IMR-90 (cell line): ENCODE results near the gene RUNX1. TPM values are rescaled to one million over a fixed set of nuclear protein-coding genes. Genes with fewer than 3 reads are reported as not detected.

Experiments
- ATAC-seq: fragments of 200-7000 bp; cut with Tn5 transposase; 2 replicates; pipeline ENCODE4 v1.9.1; 2020; ENCODE audit warnings: low read depth, mild to moderate bottlenecking, moderate library complexity
- BruUV-seq: library from RNA; stranded (reverse); fragments of 400-500 nt; replicated peaks from 2 replicates; lab custom pipeline; 2021; lab: Mats Ljungman, UMichigan
- CTCF ChIA-PET: fragments of 300-600 bp; formaldehyde crosslinking; extraction: SDS; loops from one replicate; lab custom pipeline; 2021; ENCODE audit warnings: antibody characterized with exemption; lab: Yijun Ruan, JAX
- POLR2A ChIA-PET: fragments of 300-600 bp; sonication (Branson Sonifier 250); formaldehyde crosslinking; loops from one replicate; lab custom pipeline; 2022; ENCODE audit warnings: antibody characterized with exemption; ENCODE audit not compliant: unreplicated experiment; lab: Charles Lee
- DNase-seq: peaks from one replicate; pipeline ENCODE4 v3.0.0; 2013
- H2AFZ ChIP-seq: replicated peaks from 2 replicates; pipeline ENCODE3; 2013; ENCODE audit warnings: low read length, mild to moderate bottlenecking; ENCODE audit not compliant: poor library complexity
- H2AK5ac ChIP-seq: 2 replicates; pipeline ENCODE4 v1.6.1; 2013; ENCODE audit warnings: low read depth, low read length, inconsistent platforms
- H2AK9ac ChIP-seq: replicated peaks from 2 replicates; pipeline ENCODE3; 2013; ENCODE audit warnings: mild to moderate bottlenecking, low read depth, low read length, moderate library complexity; ENCODE audit not compliant: poor library complexity
- H2BK120ac ChIP-seq: 2 replicates; pipeline ENCODE4 v1.6.1; 2013; ENCODE audit warnings: low read depth, low read length, inconsistent platforms
- H2BK15ac ChIP-seq: 3 replicates; pipeline ENCODE4 v1.6.1; 2013; ENCODE audit warnings: low read depth, low read length, inconsistent platforms
- H2BK20ac ChIP-seq: 2 replicates; pipeline ENCODE4 v1.6.1; 2013; ENCODE audit warnings: low read depth, mild to moderate bottlenecking, inconsistent platforms, low read length, moderate library complexity
- H2BK5ac ChIP-seq: 2 replicates; pipeline ENCODE4 v1.6.1; 2013; ENCODE audit warnings: mild to moderate bottlenecking, low read depth, low read length, inconsistent platforms; ENCODE audit not compliant: poor library complexity, severe bottlenecking
- H3K14ac ChIP-seq: replicated peaks from 2 replicates; pipeline ENCODE4 v1.6.1; 2013; ENCODE audit warnings: low read depth, low read length, inconsistent platforms
- H3K18ac ChIP-seq: 2 replicates; pipeline ENCODE4 v1.6.1; 2013; ENCODE audit warnings: low read depth, low read length, control low read depth
- H3K23ac ChIP-seq: 2 replicates; pipeline ENCODE4 v1.6.1; 2013; ENCODE audit warnings: low read depth, low read length, inconsistent platforms
- H3K27ac ChIP-seq: 2 replicates; pipeline ENCODE4 v1.5.1; 2013; ENCODE audit warnings: mild to moderate bottlenecking, control low read depth, low read length; ENCODE audit not compliant: insufficient read depth
- H3K27me3 ChIP-seq: 2 replicates; pipeline ENCODE4 v1.6.1; 2013; ENCODE audit warnings: low read length; ENCODE audit not compliant: control insufficient read depth, insufficient read depth
- H3K36me3 ChIP-seq: 2 replicates; pipeline ENCODE4 v1.6.1; 2013; ENCODE audit warnings: low read length, mixed read lengths; ENCODE audit not compliant: control insufficient read depth, insufficient read depth
- H3K4ac ChIP-seq: 2 replicates; pipeline ENCODE4 v1.6.1; 2013; ENCODE audit warnings: low read depth, low read length, inconsistent platforms
- H3K4me1 ChIP-seq: 2 replicates; pipeline ENCODE4 v1.6.1; 2013; ENCODE audit warnings: low read length, mixed read lengths; ENCODE audit not compliant: control insufficient read depth, insufficient read depth
- H3K4me2 ChIP-seq: 2 replicates; pipeline ENCODE4 v1.6.1; 2013; ENCODE audit warnings: low read depth, mild to moderate bottlenecking, control low read depth, low read length, moderate library complexity
- H3K4me3 ChIP-seq: 2 replicates; pipeline ENCODE4 v1.5.1; 2013; ENCODE audit warnings: low read depth, mild to moderate bottlenecking, control low read depth, low read length, moderate library complexity; ENCODE audit not compliant: insufficient read depth
- H3K56ac ChIP-seq: 2 replicates; pipeline ENCODE4 v1.6.1; 2013; ENCODE audit warnings: low read length, inconsistent platforms; ENCODE audit not compliant: insufficient read depth; ENCODE audit errors: extremely low read depth
- H3K79me1 ChIP-seq, 2 experiments: 2 replicates each; pipeline ENCODE4 v1.6.1; 2013; ENCODE audit warnings: low read length in 2 of 2, inconsistent platforms in 1 of 2, low read depth in 1 of 2
- H3K9ac ChIP-seq: 2 replicates; pipeline ENCODE4 v1.6.1; 2013; ENCODE audit warnings: low read depth, low read length, control low read depth
- H3K9me1 ChIP-seq: 2 replicates; pipeline ENCODE4 v1.6.1; 2013; ENCODE audit warnings: low read length, inconsistent platforms; ENCODE audit not compliant: insufficient read depth
- H3K9me3 ChIP-seq: 2 replicates; pipeline ENCODE4 v1.6.1; 2013; ENCODE audit warnings: low read length; ENCODE audit not compliant: control insufficient read depth, insufficient read depth
- H4K20me1 ChIP-seq: 2 replicates; pipeline ENCODE4 v1.6.1; 2013; ENCODE audit warnings: low read length, inconsistent platforms; ENCODE audit not compliant: insufficient read depth
- H4K5ac ChIP-seq: 2 replicates; pipeline ENCODE4 v1.6.1; 2013; ENCODE audit warnings: mild to moderate bottlenecking, low read depth, low read length, control low read depth
- H4K8ac ChIP-seq, 2 experiments: 2 replicates each; pipeline ENCODE4 v1.6.1; 2013; ENCODE audit warnings: low read depth in 2 of 2, low read length in 2 of 2, control low read depth in 1 of 2, inconsistent platforms in 1 of 2
- H4K91ac ChIP-seq: 2 replicates; pipeline ENCODE4 v1.6.1; 2013; ENCODE audit warnings: low read depth, low read length, inconsistent platforms; ENCODE audit not compliant: insufficient read depth
- BHLHE40 ChIP-seq: fragments of 150-350 bp; IDR thresholded peaks from 2 replicates; pipeline ENCODE4 v1.6.1; 2016; ENCODE audit warnings: mild to moderate bottlenecking, low read depth, low read length
- CEBPB ChIP-seq: IDR thresholded peaks from 2 replicates; pipeline ENCODE4 v1.6.1; 2012; ENCODE audit warnings: low read depth, low read length, improper control_type of control experiment
- MAFK ChIP-seq: IDR thresholded peaks from 2 replicates; pipeline ENCODE4 v1.6.1; 2012; ENCODE audit warnings: low read depth, low read length, improper control_type of control experiment
- MXI1 ChIP-seq: IDR thresholded peaks from 2 replicates; pipeline ENCODE4 v1.6.1; 2012; ENCODE audit warnings: low read depth, mild to moderate bottlenecking, low read length, moderate library complexity, borderline replicate concordance
- NFE2L2 ChIP-seq: fragments of 150-350 bp; IDR thresholded peaks from 2 replicates; pipeline ENCODE4 v1.6.1; 2016; ENCODE audit warnings: low read depth, mild to moderate bottlenecking, low read length
- RAD21 ChIP-seq: IDR thresholded peaks from 2 replicates; pipeline ENCODE4 v1.6.1; 2012; ENCODE audit warnings: low read length, improper control_type of control experiment
- RCOR1 ChIP-seq: IDR thresholded peaks from 2 replicates; pipeline ENCODE4 v1.6.1; 2012; ENCODE audit warnings: mild to moderate bottlenecking, low read length, improper control_type of control experiment; ENCODE audit not compliant: insufficient replicate concordance
- WGBS, 2 experiments: methylation state at CpG; one replicate each; pipeline versions ENCODE4 v1.1.5 to v1.1.7; 2013; ENCODE audit warnings: missing lambda C conversion rate in 2 of 2; ENCODE audit not compliant: insufficient read length in 1 of 2; ENCODE audit errors: extremely low coverage in 2 of 2; 5-methylcytosine and 5-hydroxymethylcytosine counted together
- dilution Hi-C: fragments of 300-500 bp; cut with HindIII; formaldehyde crosslinking; loops from one replicate; pipeline ENCODE4 v1.14.3; 2018; ENCODE audit warnings: low sequenced_read_pairs; ENCODE audit not compliant: unreplicated experiment
- in situ Hi-C: fragments of 300-500 bp; cut with MboI; formaldehyde crosslinking; loops from 3 replicates; pipeline ENCODE4 v1.14.3; 2019; ENCODE audit warnings: low sequenced_read_pairs, inconsistent platforms, mixed read lengths
- intact Hi-C: fragments of 100-400 bp; cut with micrococcal nuclease; formaldehyde crosslinking; loops from 2 replicates; pipeline ENCODE4 v1.10.0; 2022
- polyA plus RNA-seq, 3 experiments: library from polyadenylated mRNA; depleted of rRNA; stranded (reverse); fragments of >200 nt; gene quantifications; 2 replicates each; pipeline ENCODE4 v1.2.3, GENCODE V29; 2012; ENCODE audit warnings: low replicate concordance in 1 of 3
- total RNA-seq: library from RNA; depleted of rRNA; stranded (reverse); fragments of >200 nt; gene quantifications from 2 replicates; pipeline ENCODE4 v1.2.3, GENCODE V29; 2012
- TF ChIP-seq, protein P1 (sequence below): fragments of 150-350 bp; IDR thresholded peaks from 2 replicates; pipeline ENCODE4 v1.6.1; 2016; ENCODE audit warnings: low read depth, mild to moderate bottlenecking, low read length, moderate library complexity, borderline replicate concordance
- TF ChIP-seq, protein P2 (sequence below): conservative IDR thresholded peaks from 2 replicates; pipeline ENCODE4 v1.5.1; 2012; ENCODE audit warnings: mild to moderate bottlenecking, low read depth, low read length, improper control_type of control experiment
- TF ChIP-seq, protein P3 (sequence below): fragments of 150-350 bp; IDR thresholded peaks from 2 replicates; pipeline ENCODE4 v1.6.1; 2017; ENCODE audit warnings: mild to moderate bottlenecking, antibody characterized with exemption, low read length, low read depth

The RUNX1 gene
- total and polyA plus RNA-seq, 2 of the 4 experiments (the other 2 are of a cell fraction): 34.5 to 56.5 TPM

DNA sequence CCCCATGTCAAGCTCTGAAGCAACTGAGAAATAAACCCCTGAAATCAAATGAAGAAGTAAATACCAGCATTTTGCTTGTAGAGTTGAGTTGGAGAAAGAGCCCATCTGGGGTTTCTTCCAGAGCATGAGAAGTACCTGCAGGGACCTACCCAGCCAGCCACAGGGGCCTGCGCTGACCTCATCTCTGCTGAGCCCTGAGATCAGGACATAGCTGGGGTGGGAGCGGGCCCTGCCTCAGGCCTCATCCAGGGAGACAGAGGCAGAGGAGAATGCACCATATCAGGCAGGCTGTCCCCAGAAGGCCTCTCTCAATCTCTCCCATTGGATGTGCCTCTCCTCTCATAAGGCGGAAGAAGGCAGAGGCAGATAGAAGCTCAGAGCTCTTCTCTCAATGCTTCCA, 27.6 kb downstream of the RUNX1 start:
- H3K4me1 ChIP-seq: no peaks in the 10 kb centered on the region
- H3K56ac ChIP-seq: no peak overlapping the region
- H2BK5ac ChIP-seq: no peak overlapping the region
- H3K18ac ChIP-seq: no peak overlapping the region
- intact Hi-C loops (no loop called here), in situ Hi-C loops (no loop called here), dilution Hi-C loops (no loop called here)
- no peak overlapping the region for H3K4me2 ChIP-seq
- H4K20me1 ChIP-seq: no peaks in the 10 kb centered on the region
- TF ChIP-seq, protein P1, sequence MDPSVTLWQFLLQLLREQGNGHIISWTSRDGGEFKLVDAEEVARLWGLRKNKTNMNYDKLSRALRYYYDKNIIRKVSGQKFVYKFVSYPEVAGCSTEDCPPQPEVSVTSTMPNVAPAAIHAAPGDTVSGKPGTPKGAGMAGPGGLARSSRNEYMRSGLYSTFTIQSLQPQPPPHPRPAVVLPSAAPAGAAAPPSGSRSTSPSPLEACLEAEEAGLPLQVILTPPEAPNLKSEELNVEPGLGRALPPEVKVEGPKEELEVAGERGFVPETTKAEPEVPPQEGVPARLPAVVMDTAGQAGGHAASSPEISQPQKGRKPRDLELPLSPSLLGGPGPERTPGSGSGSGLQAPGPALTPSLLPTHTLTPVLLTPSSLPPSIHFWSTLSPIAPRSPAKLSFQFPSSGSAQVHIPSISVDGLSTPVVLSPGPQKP: no peak
- TF ChIP-seq RAD21: no peak
- TF ChIP-seq NFE2L2: no peak
- TF ChIP-seq MXI1: no peak
- TF ChIP-seq BHLHE40: no peak
- TF ChIP-seq MAFK: no peak
- TF ChIP-seq, protein P2, sequence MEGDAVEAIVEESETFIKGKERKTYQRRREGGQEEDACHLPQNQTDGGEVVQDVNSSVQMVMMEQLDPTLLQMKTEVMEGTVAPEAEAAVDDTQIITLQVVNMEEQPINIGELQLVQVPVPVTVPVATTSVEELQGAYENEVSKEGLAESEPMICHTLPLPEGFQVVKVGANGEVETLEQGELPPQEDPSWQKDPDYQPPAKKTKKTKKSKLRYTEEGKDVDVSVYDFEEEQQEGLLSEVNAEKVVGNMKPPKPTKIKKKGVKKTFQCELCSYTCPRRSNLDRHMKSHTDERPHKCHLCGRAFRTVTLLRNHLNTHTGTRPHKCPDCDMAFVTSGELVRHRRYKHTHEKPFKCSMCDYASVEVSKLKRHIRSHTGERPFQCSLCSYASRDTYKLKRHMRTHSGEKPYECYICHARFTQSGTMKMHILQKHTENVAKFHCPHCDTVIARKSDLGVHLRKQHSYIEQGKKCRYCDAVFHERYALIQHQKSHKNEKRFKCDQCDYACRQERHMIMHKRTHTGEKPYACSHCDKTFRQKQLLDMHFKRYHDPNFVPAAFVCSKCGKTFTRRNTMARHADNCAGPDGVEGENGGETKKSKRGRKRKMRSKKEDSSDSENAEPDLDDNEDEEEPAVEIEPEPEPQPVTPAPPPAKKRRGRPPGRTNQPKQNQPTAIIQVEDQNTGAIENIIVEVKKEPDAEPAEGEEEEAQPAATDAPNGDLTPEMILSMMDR: no peak
- no peak for TF ChIP-seq CEBPB
- TF ChIP-seq, protein P3, sequence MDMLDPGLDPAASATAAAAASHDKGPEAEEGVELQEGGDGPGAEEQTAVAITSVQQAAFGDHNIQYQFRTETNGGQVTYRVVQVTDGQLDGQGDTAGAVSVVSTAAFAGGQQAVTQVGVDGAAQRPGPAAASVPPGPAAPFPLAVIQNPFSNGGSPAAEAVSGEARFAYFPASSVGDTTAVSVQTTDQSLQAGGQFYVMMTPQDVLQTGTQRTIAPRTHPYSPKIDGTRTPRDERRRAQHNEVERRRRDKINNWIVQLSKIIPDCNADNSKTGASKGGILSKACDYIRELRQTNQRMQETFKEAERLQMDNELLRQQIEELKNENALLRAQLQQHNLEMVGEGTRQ: no peak
- TF ChIP-seq RCOR1: no peak
- no peak overlapping the region for H2BK15ac ChIP-seq
- H4K5ac ChIP-seq: no peak overlapping the region
- H3K36me3 ChIP-seq: no peaks in the 10 kb centered on the region
- ChIA-PET POLR2A (no interaction called here), CTCF (interaction anchor here (0.5 to 1.3 kb wide), 2 partner anchors 26 to 276 kb away, joined by 3 to 4 read pairs; no protein-coding TSS in a partner anchor)
- H3K9me3 ChIP-seq: no peaks in the 10 kb centered on the region
- no peak overlapping the region for H4K8ac ChIP-seq
- H3K27ac ChIP-seq: no peak overlapping the region
- BruUV-seq: no TSS peak
- no peak overlapping the region; the same call in 1 of the 2 replicates for H3K14ac ChIP-seq
- H2AFZ ChIP-seq: peak overlapping the region; percentile 15
- no peak overlapping the region for H3K4ac ChIP-seq
- H2AK5ac ChIP-seq: 0 out of 2 replicates have a peak overlapping the region, but pooled peaks have one; percentile 22
- H3K79me1 ChIP-seq: peaks cover 0 to 10% of the 10 kb centered on the region in 2 experiments; a peak in 1 of 4 replicates
- no peak overlapping the region for H2BK20ac ChIP-seq
- H3K23ac ChIP-seq: no peak overlapping the region; the same call in 1 of the 2 replicates
- no peak for DNase-seq
- H2BK120ac ChIP-seq: peak overlapping the region; percentile 27; the same call in 1 of the 2 replicates
- no peak overlapping the region for H2AK9ac ChIP-seq
- H3K9me1 ChIP-seq: 0 out of 2 replicates have a peak, but pooled peaks cover 4% of the 10 kb centered on the region
- H4K91ac ChIP-seq: no peak overlapping the region
- H3K27me3 ChIP-seq: no peaks in the 10 kb centered on the region
- no CpG with 5 or more reads among the region's 3 CpGs for WGBS, 2 experiments
- H3K4me3 ChIP-seq: no peak overlapping the region
- ATAC-seq: no peak
- no peak overlapping the region for H3K9ac ChIP-seq
